Kidney epithelial cell (primary cell): ENCODE data around the gene ZNF148. TPM values are rescaled to one million over a fixed set of nuclear protein-coding genes. Genes with fewer than 3 reads are reported as not detected.

ENCODE experiments used
- DNase-seq: peaks from one replicate; pipeline ENCODE4 v3.0.0-alpha.2; 2010; ENCODE audit warnings: low read depth
- H3K27me3 ChIP-seq: 2 replicates; pipeline ENCODE4 v1.6.0; 2011; ENCODE audit warnings: low read length; ENCODE audit not compliant: control insufficient read depth, insufficient read depth
- H3K36me3 ChIP-seq: 2 replicates; pipeline ENCODE4 v1.5.1; 2011; ENCODE audit warnings: low read length; ENCODE audit not compliant: control insufficient read depth, insufficient read depth
- H3K4me3 ChIP-seq: 2 replicates; pipeline ENCODE4 v1.5.1; 2011; ENCODE audit warnings: low read depth, mild to moderate bottlenecking, control low read depth, low read length
- total RNA-seq: library from RNA; depleted of rRNA; stranded (reverse); fragments of >200 nt; gene quantifications from 2 replicates; pipeline ENCODE4 v1.2.3, GENCODE V29; 2015
- TF ChIP-seq, protein P1 (sequence below): IDR thresholded peaks from 2 replicates; pipeline ENCODE4 v1.5.1; 2011; ENCODE audit warnings: mild to moderate bottlenecking, moderate library complexity, low read length, control low read depth, inconsistent platforms; ENCODE audit not compliant: insufficient read depth, poor library complexity, severe bottlenecking

Gene ZNF148
- total RNA-seq, 1 donor from 2014 or later, result 22.8 TPM

DNA sequence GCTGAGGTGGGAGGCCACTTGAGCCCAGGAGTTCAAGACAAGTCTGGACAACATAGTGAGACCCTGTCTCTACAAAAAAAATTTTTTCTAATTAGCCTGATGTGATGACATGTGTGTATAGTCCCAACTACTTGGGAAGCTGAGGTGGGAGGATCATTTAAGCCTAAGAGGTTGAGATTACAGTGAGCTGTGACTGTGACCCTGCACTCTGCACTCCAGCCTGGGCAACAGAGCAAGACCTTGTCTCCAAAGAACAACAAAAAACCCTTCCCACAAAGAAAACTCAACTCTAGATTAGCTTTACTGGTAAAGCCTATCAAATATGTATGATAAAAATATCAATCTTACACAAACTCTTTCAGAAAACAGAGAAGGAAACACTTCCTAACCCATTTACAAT lies 68.5 kb downstream of the ZNF148 start:
- no peak for DNase-seq
- Histone ChIP-seq H3K27me3 (no peaks in the 10 kb centered on the region), H3K4me3 (no peak overlapping the region), H3K36me3 (no peaks in the 10 kb centered on the region)
- TF ChIP-seq, protein P1, sequence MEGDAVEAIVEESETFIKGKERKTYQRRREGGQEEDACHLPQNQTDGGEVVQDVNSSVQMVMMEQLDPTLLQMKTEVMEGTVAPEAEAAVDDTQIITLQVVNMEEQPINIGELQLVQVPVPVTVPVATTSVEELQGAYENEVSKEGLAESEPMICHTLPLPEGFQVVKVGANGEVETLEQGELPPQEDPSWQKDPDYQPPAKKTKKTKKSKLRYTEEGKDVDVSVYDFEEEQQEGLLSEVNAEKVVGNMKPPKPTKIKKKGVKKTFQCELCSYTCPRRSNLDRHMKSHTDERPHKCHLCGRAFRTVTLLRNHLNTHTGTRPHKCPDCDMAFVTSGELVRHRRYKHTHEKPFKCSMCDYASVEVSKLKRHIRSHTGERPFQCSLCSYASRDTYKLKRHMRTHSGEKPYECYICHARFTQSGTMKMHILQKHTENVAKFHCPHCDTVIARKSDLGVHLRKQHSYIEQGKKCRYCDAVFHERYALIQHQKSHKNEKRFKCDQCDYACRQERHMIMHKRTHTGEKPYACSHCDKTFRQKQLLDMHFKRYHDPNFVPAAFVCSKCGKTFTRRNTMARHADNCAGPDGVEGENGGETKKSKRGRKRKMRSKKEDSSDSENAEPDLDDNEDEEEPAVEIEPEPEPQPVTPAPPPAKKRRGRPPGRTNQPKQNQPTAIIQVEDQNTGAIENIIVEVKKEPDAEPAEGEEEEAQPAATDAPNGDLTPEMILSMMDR, result no peak

DNA sequence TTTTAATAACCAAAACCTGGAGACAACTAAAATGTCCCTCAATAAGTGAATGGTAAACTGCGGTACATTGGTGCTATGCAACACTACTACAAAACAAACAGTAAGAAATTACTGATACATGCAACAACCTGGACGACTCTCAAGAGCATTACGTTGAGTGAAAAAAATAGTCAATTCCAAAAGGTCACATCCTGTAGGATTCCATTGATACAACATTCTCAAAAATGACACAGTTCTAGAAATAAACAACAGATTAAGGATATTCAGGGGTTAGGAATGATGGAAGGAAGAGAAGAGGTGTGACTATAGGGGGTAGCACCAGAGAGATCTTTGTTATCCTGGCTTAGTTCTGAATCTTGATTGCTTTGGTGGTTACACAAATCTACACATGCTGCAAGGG lies 72.2 kb downstream of the ZNF148 start:
- TF ChIP-seq, protein P1, result no peak
- no peaks in the 10 kb centered on the region for H3K36me3 ChIP-seq
- H3K4me3 ChIP-seq, result no peak overlapping the region
- H3K27me3 ChIP-seq, result no peaks in the 10 kb centered on the region
- DNase-seq, result no peak

DNA sequence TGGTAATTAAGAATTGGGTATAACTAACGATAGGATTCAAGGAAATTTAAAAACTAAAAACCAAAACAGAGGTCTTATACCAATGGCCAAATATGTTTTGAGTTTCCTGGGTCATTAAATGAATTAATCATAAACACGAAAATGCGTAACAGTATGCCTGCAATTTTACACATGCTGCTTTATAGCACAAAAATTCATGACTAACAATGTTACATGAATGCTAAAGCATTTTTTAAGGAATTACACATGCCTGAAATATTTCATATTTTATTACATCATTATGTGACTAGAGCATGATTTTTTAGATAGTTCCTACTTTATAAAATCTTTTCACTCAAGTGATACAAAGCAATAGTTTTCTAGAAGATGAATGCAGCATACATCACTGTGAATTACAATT lies 74.7 kb downstream of the ZNF148 start:
- DNase-seq, result no peak
- H3K4me3 ChIP-seq, result no peak overlapping the region

DNA sequence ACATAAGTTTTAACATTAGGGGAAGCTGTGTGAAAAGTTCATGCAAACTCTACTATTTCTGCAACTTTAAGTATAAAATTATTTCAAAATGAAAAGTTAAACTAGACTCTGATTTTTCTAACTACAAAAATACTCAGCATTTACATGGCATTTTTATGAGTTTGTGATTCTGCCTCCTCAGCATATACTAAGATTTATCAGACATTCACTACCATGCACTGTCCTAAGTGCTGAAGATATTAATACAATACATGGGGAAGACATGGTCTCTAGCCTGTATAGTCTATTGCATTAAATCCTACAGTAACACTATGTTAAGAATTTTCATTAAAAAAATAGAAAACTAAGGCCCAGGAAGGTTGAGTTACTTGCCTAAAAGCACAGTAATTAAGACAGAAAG lies 80.7 kb downstream of the ZNF148 start:
- no peaks in the 10 kb centered on the region for H3K36me3 ChIP-seq
- H3K27me3 ChIP-seq, result no peaks in the 10 kb centered on the region
- TF ChIP-seq, protein P1, result no peak
- DNase-seq, result no peak
- no peak overlapping the region for H3K4me3 ChIP-seq

More for the DNA sequence above, 74.7 kb downstream of the ZNF148 start:
- no peaks in the 10 kb centered on the region for H3K27me3 ChIP-seq
- TF ChIP-seq, protein P1, result no peak
- no peaks in the 10 kb centered on the region for H3K36me3 ChIP-seq

DNA sequence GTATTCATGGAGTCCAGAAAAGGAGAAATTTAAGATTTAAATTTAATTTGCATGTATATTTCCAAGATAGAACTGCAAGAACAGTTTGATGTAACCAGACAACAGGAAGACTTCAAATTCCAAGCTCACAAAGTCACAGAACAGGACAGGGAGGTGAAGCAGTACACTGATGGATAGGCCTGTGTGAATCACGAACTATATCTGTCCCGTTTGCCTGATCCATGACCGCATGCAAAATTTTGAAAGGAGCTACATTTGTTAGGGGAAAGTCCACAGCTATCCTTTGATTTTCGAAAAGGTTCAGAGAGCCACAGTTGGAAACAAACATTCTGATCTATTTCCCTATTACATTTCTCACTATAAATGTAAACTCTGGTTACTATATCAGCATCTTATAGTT lies 83.1 kb downstream of the ZNF148 start:
- Histone ChIP-seq H3K27me3 (no peaks in the 10 kb centered on the region), H3K36me3 (no peaks in the 10 kb centered on the region), H3K4me3 (no peak overlapping the region)
- TF ChIP-seq, protein P1, result no peak
- DNase-seq, result no peak

DNA sequence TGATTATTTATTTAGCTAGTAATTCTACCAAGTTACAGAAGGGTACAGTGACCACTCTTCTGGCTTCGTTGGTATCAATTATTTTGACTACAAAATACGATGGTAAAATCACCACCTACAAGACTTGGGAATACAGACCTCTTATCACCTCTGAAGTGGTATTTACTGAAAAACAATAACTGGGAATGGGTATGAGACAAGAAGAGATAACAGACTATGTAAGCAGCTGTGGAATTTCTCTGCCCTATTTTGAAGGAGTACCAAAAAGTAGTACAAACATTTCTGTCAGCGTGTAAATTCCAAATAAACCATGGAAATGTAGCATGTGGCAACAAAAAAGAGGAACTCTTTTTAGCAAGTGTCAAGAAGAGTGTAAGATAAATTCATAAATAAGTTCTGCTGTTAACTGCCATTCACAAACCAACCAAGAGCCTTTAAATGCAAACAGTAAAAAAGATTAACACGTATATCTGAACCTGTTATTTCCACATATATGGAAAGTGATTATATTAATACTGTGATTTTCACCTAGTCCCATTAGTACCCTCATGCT lies 85.6 kb downstream of the ZNF148 start:
- TF ChIP-seq, protein P1, result no peak
- DNase-seq, result no peak
- H3K4me3 ChIP-seq, result no peak overlapping the region

More for the DNA sequence above, 85.6 kb downstream of the ZNF148 start:
- no peaks in the 10 kb centered on the region for H3K36me3 ChIP-seq
- H3K27me3 ChIP-seq, result no peaks in the 10 kb centered on the region
